HG02852 (cell line): ENCODE data around the gene AADACL4.
"Not testable (repeated sequence)": the region's sequence is repeated elsewhere in the genome, so short reads cannot be mapped to it uniquely, and the experiment has no call there.

Source experiments
- ATAC-seq: cut with Tn5 transposase; IDR thresholded peaks from one replicate; pipeline ENCODE4 v1.9.1; 2021; ENCODE audit warnings: mild to moderate bottlenecking, moderate library complexity; ENCODE audit not compliant: unreplicated experiment

Gene AADACL4

GRCh38 chr1:12629511-12629956, 14.4 kb upstream of the AADACL4 start:
- ATAC-seq = no peak

GRCh38 chr1:12629985-12630760, 13.7 kb upstream of the AADACL4 start:
- no peak for ATAC-seq

DNA sequence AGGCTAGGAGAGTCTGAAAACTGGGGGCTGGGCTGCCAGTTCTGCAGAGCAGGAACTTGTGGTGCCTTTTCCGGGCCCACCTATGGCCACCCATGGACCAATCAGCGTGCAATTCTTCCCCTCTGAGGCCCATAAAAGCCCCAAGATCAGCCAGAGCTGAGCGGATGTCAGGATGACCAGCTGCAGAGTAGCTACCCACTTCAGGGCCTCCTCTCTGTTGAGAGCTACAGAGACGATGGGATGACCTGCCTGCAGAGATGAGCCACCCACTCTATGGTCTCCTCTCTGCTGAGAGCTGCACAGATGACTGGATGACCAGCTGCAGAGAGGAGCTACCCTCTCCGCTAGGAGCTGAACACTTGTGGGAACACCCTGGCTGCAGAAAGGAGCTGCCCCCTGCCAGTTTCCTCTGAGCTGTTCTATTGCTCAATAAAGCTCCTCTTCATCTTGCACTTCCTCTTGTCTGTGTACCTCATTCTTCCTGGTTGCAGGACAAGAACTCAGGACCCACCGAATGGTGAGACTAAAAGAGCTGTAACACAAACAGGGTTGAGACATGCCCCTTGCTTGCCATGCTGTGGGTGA, 12.8 kb upstream of the AADACL4 start:
- no peak for ATAC-seq

GRCh38 chr1:12631571-12631970, 12.3 kb upstream of the AADACL4 start:
- ATAC-seq = no peak

- no peak for ATAC-seq
These were observed 9.7 kb upstream of the AADACL4 start for GRCh38 chr1:12634156-12634555.

GRCh38 chr1:12634696-12635202, 9.1 kb upstream of the AADACL4 start:
- ATAC-seq = no peak

GRCh38 chr1:12636098-12636950, 7.6 kb upstream of the AADACL4 start:
- no peak for ATAC-seq

GRCh38 chr1:12637693-12638092, 6.2 kb upstream of the AADACL4 start:
- no peak for ATAC-seq

DNA sequence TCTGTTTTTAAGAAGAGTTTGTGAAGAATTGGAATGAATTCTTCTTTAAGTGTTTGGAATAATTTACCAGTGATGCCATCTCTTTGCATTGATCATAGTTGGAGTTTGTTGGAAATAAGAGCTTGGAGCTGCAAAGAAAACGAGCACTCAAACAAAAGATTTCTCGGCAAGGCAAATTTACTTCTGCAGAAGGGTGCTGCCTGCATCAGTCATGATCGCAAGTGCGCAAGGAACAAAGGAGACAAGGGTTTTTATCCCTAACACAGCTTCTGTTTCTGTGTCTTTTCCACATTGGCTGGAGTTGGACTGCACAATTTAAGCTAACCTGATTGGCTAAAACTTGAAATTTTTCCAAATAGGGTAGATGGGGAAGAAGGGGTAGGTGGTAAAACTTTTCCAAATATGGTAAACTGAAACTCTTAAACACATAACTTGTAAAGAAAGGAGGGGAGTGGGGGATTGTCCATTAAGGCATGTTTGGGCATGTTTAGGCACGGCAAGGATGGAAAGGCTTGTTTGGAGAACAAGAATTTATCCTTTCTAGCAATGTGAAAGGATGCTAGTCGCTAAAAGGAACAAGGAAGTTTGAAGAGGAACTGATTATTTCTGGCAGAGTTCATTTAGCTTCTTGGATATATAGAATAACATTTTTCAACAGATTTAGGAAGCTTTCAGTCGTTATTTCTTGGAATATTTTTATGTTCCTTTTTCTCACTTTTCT, 3.5 kb upstream of the AADACL4 start:
- ATAC-seq = no peak

DNA sequence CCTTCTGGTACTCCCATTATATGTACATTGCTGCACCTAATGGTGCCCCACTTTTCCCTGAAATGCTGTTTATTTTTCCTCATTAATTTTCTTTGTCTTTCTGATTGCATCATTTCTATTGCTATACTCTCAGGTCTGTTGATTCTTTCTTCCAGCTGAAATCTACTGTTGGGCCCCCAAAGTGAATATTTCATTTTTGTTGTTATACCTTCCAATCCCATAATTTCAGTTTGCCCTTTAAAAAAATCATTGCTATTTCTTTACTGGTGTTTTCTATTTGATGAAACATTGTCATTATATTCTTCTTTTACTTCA, 3.0 kb upstream of the AADACL4 start:
- no peak for ATAC-seq

DNA sequence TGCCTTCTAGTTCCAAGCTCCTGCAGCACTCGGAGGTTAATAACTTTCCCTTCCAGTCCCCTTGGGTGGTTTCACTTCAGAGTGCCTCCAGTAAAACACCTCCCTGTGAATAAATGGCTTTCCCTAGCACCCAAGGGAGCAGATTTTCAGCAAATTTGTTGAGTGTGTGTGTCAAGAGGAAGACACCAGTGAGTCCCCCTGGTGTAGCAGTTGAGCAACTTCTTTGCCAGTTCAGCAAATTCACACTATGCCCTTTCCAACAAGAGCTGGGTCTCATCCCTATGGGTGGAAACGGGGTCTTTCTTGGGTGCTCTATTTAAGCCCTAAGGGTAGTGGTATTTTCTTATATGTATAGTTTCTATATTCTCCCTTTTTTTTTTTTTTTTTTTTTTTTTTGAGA, 806 bp upstream of the AADACL4 start:
- ATAC-seq = no peak

GRCh38 chr1:12644237-12644636, 352 bp downstream of the AADACL4 start:
- no peak for ATAC-seq

DNA sequence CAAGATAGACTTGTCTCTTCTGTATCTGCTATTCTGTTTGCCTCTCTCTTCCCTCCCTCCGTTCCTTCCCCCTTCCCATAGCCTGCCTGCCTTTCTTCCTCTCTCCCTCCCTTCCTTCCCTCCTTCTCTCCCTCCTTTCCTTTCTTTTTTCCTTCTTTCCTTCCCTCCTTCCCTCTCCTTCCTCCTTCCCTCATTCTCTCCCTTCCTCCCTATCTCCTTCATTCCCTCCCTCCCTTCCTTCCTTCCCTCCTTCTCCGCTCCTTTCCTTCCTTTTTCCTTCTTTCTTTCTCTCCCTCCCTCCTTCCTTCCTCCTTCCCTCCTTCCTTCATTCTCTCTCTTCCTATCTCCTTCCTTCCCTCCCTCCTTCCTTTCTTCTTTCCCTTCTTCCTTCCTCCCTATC, 944 bp downstream of the AADACL4 start:
- ATAC-seq = no peak

GRCh38 chr1:12645401-12645800, 1.5 kb downstream of the AADACL4 start:
- ATAC-seq = not testable (repeated sequence)

- ATAC-seq = no peak
These were observed 4.9 kb downstream of the AADACL4 start for GRCh38 chr1:12648741-12649140.

GRCh38 chr1:12649971-12650421, 6.1 kb downstream of the AADACL4 start:
- ATAC-seq = no peak

DNA sequence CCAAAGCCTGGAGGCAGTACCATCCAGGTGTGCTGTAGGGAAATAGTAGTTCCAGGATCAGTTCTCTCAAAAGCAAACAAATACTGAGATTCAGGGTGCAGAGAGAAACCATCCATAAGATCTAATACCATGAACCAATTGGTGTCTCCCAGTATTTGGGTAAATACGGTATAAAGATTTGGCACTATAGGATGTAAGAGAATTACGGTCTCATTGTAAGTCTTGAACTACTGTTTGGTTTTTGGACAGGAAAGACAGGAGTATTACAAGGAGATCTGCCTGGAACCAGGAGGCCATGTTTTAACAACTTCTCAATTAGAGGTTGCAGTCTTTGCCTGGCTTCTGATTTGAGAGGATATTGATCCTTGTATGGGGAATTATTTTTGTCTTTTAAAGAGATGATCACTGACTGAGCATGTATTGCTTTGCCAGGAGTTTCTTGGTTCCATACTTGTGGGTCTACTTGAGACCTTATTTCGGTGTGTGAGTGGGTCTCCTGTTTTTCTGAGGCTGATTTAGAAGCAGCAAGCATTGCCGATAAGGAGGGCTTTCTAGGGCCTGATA, 10.2 kb downstream of the AADACL4 start:
- no peak for ATAC-seq

- no peak for ATAC-seq
These were observed 10.8 kb downstream of the AADACL4 start for GRCh38 chr1:12654657-12655056.

- ATAC-seq = no peak
These were observed 12.7 kb downstream of the AADACL4 start for GRCh38 chr1:12656575-12656974.

DNA sequence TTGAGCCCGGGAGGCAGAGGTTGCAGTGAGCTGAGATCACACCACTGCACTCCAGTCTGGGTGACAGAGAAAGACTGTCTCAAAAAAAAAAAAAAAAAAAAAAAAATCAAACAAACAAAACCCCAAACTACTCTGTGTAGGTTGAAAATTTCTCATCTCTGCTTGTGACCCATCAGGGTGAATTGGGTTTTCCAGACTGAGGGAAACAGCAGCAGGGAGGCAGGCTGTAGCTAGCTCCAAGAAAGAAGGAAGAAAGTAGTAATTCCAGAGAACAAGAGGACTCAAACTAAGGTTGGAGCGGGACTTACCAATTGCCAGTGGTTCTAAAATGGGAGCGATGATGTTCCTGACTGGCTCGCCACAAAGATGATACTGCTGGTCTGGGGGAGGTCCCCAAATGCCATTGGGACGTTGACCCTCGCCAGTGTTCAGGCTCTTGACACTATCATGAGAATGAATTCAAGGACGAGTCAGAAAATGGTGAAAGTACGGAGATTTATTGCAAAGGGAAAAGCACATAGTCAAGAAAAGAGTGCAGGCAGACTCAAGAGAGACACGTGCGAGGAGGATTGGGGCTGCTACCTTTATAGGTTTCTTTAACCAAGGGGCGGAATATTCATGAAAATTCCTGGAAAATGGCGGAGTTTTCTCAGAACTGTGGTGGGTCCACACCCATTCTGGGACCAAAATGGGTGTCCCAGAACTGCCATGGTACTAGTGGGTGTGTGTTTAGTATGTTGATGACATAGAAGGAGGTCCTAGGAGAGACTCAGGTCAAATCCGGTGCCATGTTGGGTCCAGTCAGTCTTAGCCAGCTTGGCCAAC, 13.4 kb downstream of the AADACL4 start:
- no peak for ATAC-seq
